HEK293 (cell line): ENCODE data around the gene SOCS7.

Source experiments
- CTCF ChIA-PET: fragments of 350-600 bp; formaldehyde crosslinking; extraction: SDS; loops from one replicate; lab custom pipeline; 2021; ENCODE audit warnings: antibody characterized with exemption; lab: Yijun Ruan, JAX
- POLR2A ChIA-PET: fragments of 300-600 bp; formaldehyde crosslinking; extraction: SDS; loops from one replicate; lab custom pipeline; 2020; ENCODE audit warnings: antibody characterized with exemption, inconsistent platforms; lab: Yijun Ruan, JAX
- H3K27ac ChIP-seq: fragments of 200-500 bp; sonication (Bioruptor generic); 2 replicates; pipeline ENCODE4 v1.5.1; 2014; ENCODE audit warnings: low read depth, low read length, control low read depth, inconsistent platforms; ENCODE audit errors: extremely low read depth
- H3K36me3 ChIP-seq, 2 experiments: fragments of 200-500 bp in 1 of 2; sonication (Bioruptor generic) in 1 of 2; 1 replicate in 1 of 2; 2 replicates in 1 of 2; pipeline ENCODE4 v1.5.1; 2014 to 2017; ENCODE audit warnings: inconsistent platforms in 2 of 2, low read length in 2 of 2; ENCODE audit not compliant: control insufficient read depth in 2 of 2, insufficient read depth in 1 of 2
- H3K4me1 ChIP-seq: fragments of 200-500 bp; sonication (Bioruptor generic); 2 replicates; pipeline ENCODE4 v1.5.1; 2014; ENCODE audit warnings: mild to moderate bottlenecking, low read length, inconsistent platforms; ENCODE audit not compliant: control insufficient read depth, insufficient read depth
- H3K4me3 ChIP-seq: 2 replicates; pipeline ENCODE4 v1.5.1; 2011; ENCODE audit warnings: low read depth, mild to moderate bottlenecking, control low read depth, low read length, moderate library complexity
- H3K9me3 ChIP-seq: fragments of 200-500 bp; sonication (Bioruptor generic); 2 replicates; pipeline ENCODE4 v1.5.1; 2014; ENCODE audit warnings: low read depth, low read length, inconsistent platforms; ENCODE audit not compliant: control insufficient read depth, insufficient read depth
- GLI2 ChIP-seq: fragments of 450-650 bp; formaldehyde crosslinking; IDR thresholded peaks from 2 replicates; pipeline ENCODE4; 2017; ENCODE audit warnings: missing biosample characterization, missing genetic modification characterization, low read depth, borderline replicate concordance
- KLF1 ChIP-seq: fragments of 450-650 bp; formaldehyde crosslinking; IDR thresholded peaks from 2 replicates; pipeline ENCODE4 v1.5.1; 2016; ENCODE audit warnings: missing biosample characterization, missing genetic modification characterization
- KLF9 ChIP-seq: fragments of 450-650 bp; formaldehyde crosslinking; IDR thresholded peaks from 2 replicates; pipeline ENCODE4 v1.5.1; 2016; ENCODE audit warnings: missing biosample characterization, missing genetic modification characterization, low read depth
- OSR2 ChIP-seq: fragments of 450-650 bp; formaldehyde crosslinking; IDR thresholded peaks from 2 replicates; pipeline ENCODE4 v1.5.1; 2016; ENCODE audit warnings: missing biosample characterization, missing genetic modification characterization
- SP3 ChIP-seq: fragments of 450-650 bp; formaldehyde crosslinking; IDR thresholded peaks from 2 replicates; pipeline ENCODE4 v1.5.1; 2016; ENCODE audit warnings: missing biosample characterization, missing genetic modification characterization
- ZBTB48 ChIP-seq: fragments of 450-650 bp; formaldehyde crosslinking; IDR thresholded peaks from 2 replicates; pipeline ENCODE4 v1.5.1; 2016; ENCODE audit warnings: missing biosample characterization, missing genetic modification characterization
- ZFHX2 ChIP-seq: fragments of 450-650 bp; formaldehyde crosslinking; conservative IDR thresholded peaks from 2 replicates; pipeline ENCODE4 v1.5.1; 2016; ENCODE audit warnings: missing biosample characterization, missing genetic modification characterization
- ZNF555 ChIP-seq: fragments of 450-650 bp; formaldehyde crosslinking; conservative IDR thresholded peaks from 2 replicates; pipeline ENCODE4 v1.5.1; 2017; ENCODE audit warnings: missing biosample characterization, mild to moderate bottlenecking, missing genetic modification characterization, inconsistent platforms
- ZNF596 ChIP-seq: fragments of 450-650 bp; IDR thresholded peaks from 2 replicates; pipeline ENCODE4 v1.5.0; 2018; ENCODE audit warnings: missing biosample characterization, mild to moderate bottlenecking, missing genetic modification characterization, moderate library complexity
- ZNF843 ChIP-seq: fragments of 450-650 bp; formaldehyde crosslinking; IDR thresholded peaks from 2 replicates; pipeline ENCODE4 v1.5.1; 2016; ENCODE audit warnings: missing biosample characterization, missing genetic modification characterization
- ZSCAN16 ChIP-seq: fragments of 450-650 bp; formaldehyde crosslinking; IDR thresholded peaks from 2 replicates; pipeline ENCODE4 v1.5.1; 2016; ENCODE audit warnings: missing biosample characterization, missing genetic modification characterization
- TF ChIP-seq, protein P1 (sequence below): fragments of 450-650 bp; formaldehyde crosslinking; IDR thresholded peaks from 2 replicates; pipeline ENCODE4 v1.5.0; 2017; ENCODE audit warnings: missing biosample characterization, missing genetic modification characterization, borderline replicate concordance
- TF ChIP-seq, protein P2 (sequence below): fragments of 450-650 bp; formaldehyde crosslinking; IDR thresholded peaks from 2 replicates; pipeline ENCODE4 v1.5.1; 2016; ENCODE audit warnings: missing biosample characterization, missing genetic modification characterization
- TF ChIP-seq, protein P3 (sequence below): fragments of 450-650 bp; IDR thresholded peaks from 2 replicates; pipeline ENCODE4 v1.5.1; 2018; ENCODE audit warnings: missing biosample characterization, mild to moderate bottlenecking, missing genetic modification characterization
- TF ChIP-seq, protein P4 (sequence below): fragments of 450-650 bp; formaldehyde crosslinking; IDR thresholded peaks from 2 replicates; pipeline ENCODE4 v1.5.1; 2016; ENCODE audit warnings: missing biosample characterization, missing genetic modification characterization
- TF ChIP-seq, protein P5 (sequence below): fragments of 450-650 bp; formaldehyde crosslinking; IDR thresholded peaks from 2 replicates; pipeline ENCODE4 v1.5.1; 2017; ENCODE audit warnings: missing biosample characterization, missing genetic modification characterization
- TF ChIP-seq, protein P6 (sequence below): fragments of 450-650 bp; formaldehyde crosslinking; IDR thresholded peaks from 2 replicates; pipeline ENCODE4 v1.5.1; 2017; ENCODE audit warnings: missing biosample characterization, missing genetic modification characterization
- TF ChIP-seq, protein P7 (sequence below): fragments of 450-650 bp; formaldehyde crosslinking; IDR thresholded peaks from 2 replicates; pipeline ENCODE4 v1.5.1; 2017; ENCODE audit warnings: missing biosample characterization, missing genetic modification characterization

SOCS7 gene

DNA sequence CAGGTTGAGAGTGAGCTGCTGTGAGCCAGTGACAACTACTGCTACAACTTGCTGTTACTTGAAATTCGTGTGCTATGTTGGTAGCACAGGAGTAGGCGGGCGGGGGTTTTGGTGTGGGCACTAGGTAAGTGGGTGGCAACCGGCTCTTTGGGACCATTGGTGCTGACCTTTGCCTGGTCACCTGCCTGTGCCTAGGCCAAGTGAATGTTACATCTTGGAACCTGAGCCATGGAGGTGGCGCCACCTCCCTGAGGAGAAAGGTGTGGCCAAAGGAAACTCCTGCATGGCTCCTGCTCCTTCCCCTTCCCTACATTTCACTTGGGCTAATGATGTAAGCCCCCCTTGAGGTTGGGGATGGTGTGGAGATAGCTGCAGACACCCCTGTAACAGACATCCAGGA lies 51.3 kb downstream of the SOCS7 start:
- Histone ChIP-seq H3K27ac (no peak overlapping the region), H3K4me1 (peaks cover 7% of the 10 kb centered on the region; the same call in 1 of the 2 replicates), H3K36me3 (peaks cover 22 to 61% of the 10 kb centered on the region in 2 experiments), H3K9me3 (no peaks in the 10 kb centered on the region), H3K4me3 (no peak overlapping the region)
- ChIA-PET CTCF (interaction anchor here (0.6 to 6.2 kb wide), 11 partner anchors 11 to 80 kb away, joined by 3 to 41 read pairs (median 5); no protein-coding TSS in a partner anchor), POLR2A (interaction anchor here (1.2 kb wide), 3 partner anchors 12 to 61 kb away, joined by 3 to 6 read pairs (median 4); partner anchors contain the start of gene SOCS7)
- TF ChIP-seq ZFHX2 (tag by site-specific recombination): peak; percentile 29; the same call in 1 of the 2 replicates
- TF ChIP-seq, protein P1, sequence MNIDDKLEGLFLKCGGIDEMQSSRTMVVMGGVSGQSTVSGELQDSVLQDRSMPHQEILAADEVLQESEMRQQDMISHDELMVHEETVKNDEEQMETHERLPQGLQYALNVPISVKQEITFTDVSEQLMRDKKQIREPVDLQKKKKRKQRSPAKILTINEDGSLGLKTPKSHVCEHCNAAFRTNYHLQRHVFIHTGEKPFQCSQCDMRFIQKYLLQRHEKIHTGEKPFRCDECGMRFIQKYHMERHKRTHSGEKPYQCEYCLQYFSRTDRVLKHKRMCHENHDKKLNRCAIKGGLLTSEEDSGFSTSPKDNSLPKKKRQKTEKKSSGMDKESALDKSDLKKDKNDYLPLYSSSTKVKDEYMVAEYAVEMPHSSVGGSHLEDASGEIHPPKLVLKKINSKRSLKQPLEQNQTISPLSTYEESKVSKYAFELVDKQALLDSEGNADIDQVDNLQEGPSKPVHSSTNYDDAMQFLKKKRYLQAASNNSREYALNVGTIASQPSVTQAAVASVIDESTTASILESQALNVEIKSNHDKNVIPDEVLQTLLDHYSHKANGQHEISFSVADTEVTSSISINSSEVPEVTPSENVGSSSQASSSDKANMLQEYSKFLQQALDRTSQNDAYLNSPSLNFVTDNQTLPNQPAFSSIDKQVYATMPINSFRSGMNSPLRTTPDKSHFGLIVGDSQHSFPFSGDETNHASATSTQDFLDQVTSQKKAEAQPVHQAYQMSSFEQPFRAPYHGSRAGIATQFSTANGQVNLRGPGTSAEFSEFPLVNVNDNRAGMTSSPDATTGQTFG (tag by site-specific recombination): no peak
- TF ChIP-seq, protein P2, sequence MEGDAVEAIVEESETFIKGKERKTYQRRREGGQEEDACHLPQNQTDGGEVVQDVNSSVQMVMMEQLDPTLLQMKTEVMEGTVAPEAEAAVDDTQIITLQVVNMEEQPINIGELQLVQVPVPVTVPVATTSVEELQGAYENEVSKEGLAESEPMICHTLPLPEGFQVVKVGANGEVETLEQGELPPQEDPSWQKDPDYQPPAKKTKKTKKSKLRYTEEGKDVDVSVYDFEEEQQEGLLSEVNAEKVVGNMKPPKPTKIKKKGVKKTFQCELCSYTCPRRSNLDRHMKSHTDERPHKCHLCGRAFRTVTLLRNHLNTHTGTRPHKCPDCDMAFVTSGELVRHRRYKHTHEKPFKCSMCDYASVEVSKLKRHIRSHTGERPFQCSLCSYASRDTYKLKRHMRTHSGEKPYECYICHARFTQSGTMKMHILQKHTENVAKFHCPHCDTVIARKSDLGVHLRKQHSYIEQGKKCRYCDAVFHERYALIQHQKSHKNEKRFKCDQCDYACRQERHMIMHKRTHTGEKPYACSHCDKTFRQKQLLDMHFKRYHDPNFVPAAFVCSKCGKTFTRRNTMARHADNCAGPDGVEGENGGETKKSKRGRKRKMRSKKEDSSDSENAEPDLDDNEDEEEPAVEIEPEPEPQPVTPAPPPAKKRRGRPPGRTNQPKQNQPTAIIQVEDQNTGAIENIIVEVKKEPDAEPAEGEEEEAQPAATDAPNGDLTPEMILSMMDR: peak; percentile 13; the same call in 1 of the 2 replicates

DNA sequence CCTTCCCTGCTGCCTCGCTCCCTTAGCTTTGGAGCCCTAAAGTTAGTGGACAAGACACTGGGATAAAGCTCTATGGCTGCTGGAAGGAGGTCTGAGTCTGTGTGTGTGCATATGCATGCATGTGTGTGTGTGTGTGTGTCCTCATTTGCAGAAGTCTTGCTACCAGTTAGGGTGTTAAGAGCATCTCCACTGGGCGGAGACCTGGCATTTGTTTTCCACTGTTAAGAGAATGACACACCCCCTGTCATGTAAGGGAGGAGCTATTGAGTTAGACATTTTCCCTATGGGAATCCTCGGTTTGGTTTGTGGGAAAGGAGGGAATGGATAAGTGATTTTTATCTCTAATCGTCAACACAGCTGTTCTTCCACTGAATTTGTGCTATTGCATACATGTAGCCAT lies 51.8 kb downstream of the SOCS7 start:
- H3K4me3 ChIP-seq: no peak overlapping the region
- TF ChIP-seq ZBTB48 (tag by site-specific recombination) (peak; percentile 72; the same call in 1 of the 2 replicates), OSR2 (tag by site-specific recombination) (peak; percentile 45; the same call in 1 of the 2 replicates), GLI2 (no peak), KLF1 (tag by site-specific recombination) (peak; percentile 51), KLF9 (0 out of 2 replicates have a peak, but pooled peaks have one; percentile 39), ZSCAN16 (tag by site-specific recombination) (no peak), ZNF555 (no peak), SP3 (tag by site-specific recombination) (0 out of 2 replicates have a peak, but pooled peaks have one; percentile 11), ZFHX2 (tag by site-specific recombination) (no peak), ZNF843 (tag by site-specific recombination) (no peak), ZNF596 (tag by site-specific recombination) (no peak)
- TF ChIP-seq, protein P3, sequence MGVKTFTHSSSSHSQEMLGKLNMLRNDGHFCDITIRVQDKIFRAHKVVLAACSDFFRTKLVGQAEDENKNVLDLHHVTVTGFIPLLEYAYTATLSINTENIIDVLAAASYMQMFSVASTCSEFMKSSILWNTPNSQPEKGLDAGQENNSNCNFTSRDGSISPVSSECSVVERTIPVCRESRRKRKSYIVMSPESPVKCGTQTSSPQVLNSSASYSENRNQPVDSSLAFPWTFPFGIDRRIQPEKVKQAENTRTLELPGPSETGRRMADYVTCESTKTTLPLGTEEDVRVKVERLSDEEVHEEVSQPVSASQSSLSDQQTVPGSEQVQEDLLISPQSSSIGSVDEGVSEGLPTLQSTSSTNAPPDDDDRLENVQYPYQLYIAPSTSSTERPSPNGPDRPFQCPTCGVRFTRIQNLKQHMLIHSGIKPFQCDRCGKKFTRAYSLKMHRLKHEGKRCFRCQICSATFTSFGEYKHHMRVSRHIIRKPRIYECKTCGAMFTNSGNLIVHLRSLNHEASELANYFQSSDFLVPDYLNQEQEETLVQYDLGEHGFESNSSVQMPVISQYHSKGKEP: peak; percentile 78
- TF ChIP-seq, protein P4, sequence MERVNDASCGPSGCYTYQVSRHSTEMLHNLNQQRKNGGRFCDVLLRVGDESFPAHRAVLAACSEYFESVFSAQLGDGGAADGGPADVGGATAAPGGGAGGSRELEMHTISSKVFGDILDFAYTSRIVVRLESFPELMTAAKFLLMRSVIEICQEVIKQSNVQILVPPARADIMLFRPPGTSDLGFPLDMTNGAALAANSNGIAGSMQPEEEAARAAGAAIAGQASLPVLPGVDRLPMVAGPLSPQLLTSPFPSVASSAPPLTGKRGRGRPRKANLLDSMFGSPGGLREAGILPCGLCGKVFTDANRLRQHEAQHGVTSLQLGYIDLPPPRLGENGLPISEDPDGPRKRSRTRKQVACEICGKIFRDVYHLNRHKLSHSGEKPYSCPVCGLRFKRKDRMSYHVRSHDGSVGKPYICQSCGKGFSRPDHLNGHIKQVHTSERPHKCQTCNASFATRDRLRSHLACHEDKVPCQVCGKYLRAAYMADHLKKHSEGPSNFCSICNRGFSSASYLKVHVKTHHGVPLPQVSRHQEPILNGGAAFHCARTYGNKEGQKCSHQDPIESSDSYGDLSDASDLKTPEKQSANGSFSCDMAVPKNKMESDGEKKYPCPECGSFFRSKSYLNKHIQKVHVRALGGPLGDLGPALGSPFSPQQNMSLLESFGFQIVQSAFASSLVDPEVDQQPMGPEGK (tag by site-specific recombination): 0 out of 2 replicates have a peak, but pooled peaks have one; percentile 30
- TF ChIP-seq, protein P5, sequence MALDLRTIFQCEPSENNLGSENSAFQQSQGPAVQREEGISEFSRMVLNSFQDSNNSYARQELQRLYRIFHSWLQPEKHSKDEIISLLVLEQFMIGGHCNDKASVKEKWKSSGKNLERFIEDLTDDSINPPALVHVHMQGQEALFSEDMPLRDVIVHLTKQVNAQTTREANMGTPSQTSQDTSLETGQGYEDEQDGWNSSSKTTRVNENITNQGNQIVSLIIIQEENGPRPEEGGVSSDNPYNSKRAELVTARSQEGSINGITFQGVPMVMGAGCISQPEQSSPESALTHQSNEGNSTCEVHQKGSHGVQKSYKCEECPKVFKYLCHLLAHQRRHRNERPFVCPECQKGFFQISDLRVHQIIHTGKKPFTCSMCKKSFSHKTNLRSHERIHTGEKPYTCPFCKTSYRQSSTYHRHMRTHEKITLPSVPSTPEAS (tag by site-specific recombination): peak; percentile 64
- TF ChIP-seq, protein P6, sequence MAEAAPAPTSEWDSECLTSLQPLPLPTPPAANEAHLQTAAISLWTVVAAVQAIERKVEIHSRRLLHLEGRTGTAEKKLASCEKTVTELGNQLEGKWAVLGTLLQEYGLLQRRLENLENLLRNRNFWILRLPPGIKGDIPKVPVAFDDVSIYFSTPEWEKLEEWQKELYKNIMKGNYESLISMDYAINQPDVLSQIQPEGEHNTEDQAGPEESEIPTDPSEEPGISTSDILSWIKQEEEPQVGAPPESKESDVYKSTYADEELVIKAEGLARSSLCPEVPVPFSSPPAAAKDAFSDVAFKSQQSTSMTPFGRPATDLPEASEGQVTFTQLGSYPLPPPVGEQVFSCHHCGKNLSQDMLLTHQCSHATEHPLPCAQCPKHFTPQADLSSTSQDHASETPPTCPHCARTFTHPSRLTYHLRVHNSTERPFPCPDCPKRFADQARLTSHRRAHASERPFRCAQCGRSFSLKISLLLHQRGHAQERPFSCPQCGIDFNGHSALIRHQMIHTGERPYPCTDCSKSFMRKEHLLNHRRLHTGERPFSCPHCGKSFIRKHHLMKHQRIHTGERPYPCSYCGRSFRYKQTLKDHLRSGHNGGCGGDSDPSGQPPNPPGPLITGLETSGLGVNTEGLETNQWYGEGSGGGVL (tag by site-specific recombination): no peak
- TF ChIP-seq, protein P7, sequence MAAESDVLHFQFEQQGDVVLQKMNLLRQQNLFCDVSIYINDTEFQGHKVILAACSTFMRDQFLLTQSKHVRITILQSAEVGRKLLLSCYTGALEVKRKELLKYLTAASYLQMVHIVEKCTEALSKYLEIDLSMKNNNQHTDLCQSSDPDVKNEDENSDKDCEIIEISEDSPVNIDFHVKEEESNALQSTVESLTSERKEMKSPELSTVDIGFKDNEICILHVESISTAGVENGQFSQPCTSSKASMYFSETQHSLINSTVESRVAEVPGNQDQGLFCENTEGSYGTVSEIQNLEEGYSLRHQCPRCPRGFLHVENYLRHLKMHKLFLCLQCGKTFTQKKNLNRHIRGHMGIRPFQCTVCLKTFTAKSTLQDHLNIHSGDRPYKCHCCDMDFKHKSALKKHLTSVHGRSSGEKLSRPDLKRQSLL (tag by site-specific recombination): no peak
- TF ChIP-seq, all 188 proteins: peak for 8
- Histone ChIP-seq H3K27ac (no peak overlapping the region), H3K4me1 (peaks cover 7% of the 10 kb centered on the region; the same call in 1 of the 2 replicates), H3K9me3 (no peaks in the 10 kb centered on the region), H3K36me3 (peaks cover 16 to 55% of the 10 kb centered on the region in 2 experiments)
- POLR2A ChIA-PET: interaction anchor here (1.2 kb wide), 3 partner anchors 11 to 62 kb away, joined by 3 to 6 read pairs (median 4); partner anchors contain the start of gene SOCS7
- CTCF ChIA-PET: interaction anchor here (0.6 to 6.2 kb wide), 13 partner anchors 10 to 1005 kb away, joined by 3 to 41 read pairs (median 5); no protein-coding TSS in a partner anchor
